H1 (cell line): Measurements from ENCODE around the gene ADIPOR1. TPM values are rescaled to one million over a fixed set of nuclear protein-coding genes. Genes with fewer than 3 reads are reported as not detected.

Experiments
- CTCF ChIA-PET: fragments of 300-600 bp; sonication (Branson Sonifier 250); formaldehyde crosslinking; loops from one replicate; lab custom pipeline; 2021; ENCODE audit not compliant: partially characterized antibody; lab: Charles Lee
- POLR2A ChIA-PET: fragments of 300-600 bp; sonication (Branson Sonifier 250); formaldehyde crosslinking; loops from one replicate; lab custom pipeline; 2021; ENCODE audit warnings: inconsistent platforms; ENCODE audit not compliant: partially characterized antibody; lab: Charles Lee
- DNase-seq, 2 experiments: peaks; one replicate each; pipeline versions ENCODE4 v3.0.0 to v3.0.0-alpha.2; 2010 to 2022; ENCODE audit warnings: low spot score in 2 of 2, low read depth in 1 of 2, mixed read lengths in 1 of 2
- FAIRE-seq: peaks from 2 replicates; lab custom pipeline; 2011; peaks lifted over from hg19 to GRCh38; lab: Jason Lieb, UNC
- H2AFZ ChIP-seq: 2 replicates; pipeline ENCODE4 v1.8.1; 2012; ENCODE audit warnings: low read length, inconsistent platforms
- H2AK5ac ChIP-seq: 2 replicates; pipeline ENCODE4 v1.6.1; 2013; ENCODE audit warnings: low read depth, low read length
- H2BK120ac ChIP-seq: replicated peaks from 2 replicates; pipeline ENCODE3; 2013; ENCODE audit warnings: low read depth, low read length, inconsistent platforms
- H2BK12ac ChIP-seq: 2 replicates; pipeline ENCODE4 v1.6.1; 2013; ENCODE audit warnings: low read depth, low read length
- H2BK15ac ChIP-seq: 2 replicates; pipeline ENCODE4 v1.6.1; 2013; ENCODE audit warnings: low read length
- H2BK20ac ChIP-seq: 2 replicates; pipeline ENCODE4 v1.6.1; 2013; ENCODE audit warnings: low read length
- H2BK5ac ChIP-seq: 2 replicates; pipeline ENCODE4 v1.6.1; 2013; ENCODE audit warnings: low read depth, low read length
- H3K14ac ChIP-seq: 2 replicates; pipeline ENCODE4 v1.6.1; 2013; ENCODE audit warnings: inconsistent platforms; ENCODE audit not compliant: insufficient read length
- H3K18ac ChIP-seq: 2 replicates; pipeline ENCODE4 v1.6.1; 2013; ENCODE audit warnings: low read length; ENCODE audit errors: extremely low read depth
- H3K23ac ChIP-seq: 2 replicates; pipeline ENCODE4 v1.6.1; 2013; ENCODE audit warnings: inconsistent platforms; ENCODE audit not compliant: insufficient read length
- H3K23me2 ChIP-seq: 2 replicates; pipeline ENCODE4 v1.6.1; 2013; ENCODE audit warnings: low read depth, low read length
- H3K27ac ChIP-seq: 2 replicates; pipeline ENCODE4 v1.6.1; 2011; ENCODE audit warnings: low read depth, low read length, inconsistent platforms
- H3K27me3 ChIP-seq, 4 experiments: replicated peaks in 1 of 4; 1 replicate in 1 of 4; 2 replicates in 3 of 4; pipeline versions ENCODE4 v1.6.1 to v1.8.1; 2011 to 2013; ENCODE audit warnings: low read length in 3 of 4, mild to moderate bottlenecking in 3 of 4, inconsistent platforms in 2 of 4, mixed read lengths in 2 of 4, moderate library complexity in 1 of 4; ENCODE audit not compliant: control insufficient read depth in 3 of 4, insufficient read depth in 3 of 4; ENCODE audit errors: extremely low read depth in 1 of 4
- H3K36me3 ChIP-seq, 4 experiments: 2 replicates each; pipeline versions ENCODE4 v1.6.1 to v1.8.1; 2011 to 2013; ENCODE audit warnings: mild to moderate bottlenecking in 4 of 4, low read length in 3 of 4, moderate library complexity in 2 of 4, control low read depth in 1 of 4, inconsistent platforms in 1 of 4; ENCODE audit not compliant: insufficient read depth in 4 of 4, control insufficient read depth in 2 of 4
- H3K4ac ChIP-seq: replicated peaks from 2 replicates; pipeline ENCODE3; 2013; ENCODE audit warnings: low read length, low read depth, mixed read lengths, inconsistent platforms; ENCODE audit not compliant: insufficient read length
- H3K4me1 ChIP-seq, 4 experiments: replicated peaks in 1 of 4; 1 replicate in 1 of 4; 2 replicates in 3 of 4; pipeline versions ENCODE4 v1.6.1 to v1.8.1; 2011 to 2013; ENCODE audit warnings: low read length in 3 of 4, inconsistent platforms in 2 of 4, mixed read lengths in 1 of 4; ENCODE audit not compliant: insufficient read depth in 4 of 4, control insufficient read depth in 3 of 4
- H3K4me2 ChIP-seq, 2 experiments: 2 replicates each; pipeline versions ENCODE4 v1.6.1 to v1.8.1; 2011 to 2013; ENCODE audit warnings: low read depth in 2 of 2, low read length in 2 of 2, control low read depth in 1 of 2, inconsistent platforms in 1 of 2, mild to moderate bottlenecking in 1 of 2; ENCODE audit not compliant: insufficient read depth in 1 of 2
- H3K4me3 ChIP-seq, 4 experiments: fragments of 200-600, 300-600 bp in 1 of 4; sonication (generic), shearing (Covaris generic), sonication (Bioruptor Twin) in 1 of 4; 2 replicates each; pipeline versions ENCODE4 v1.5.1 to v1.8.1; 2011 to 2016; ENCODE audit warnings: low read length in 4 of 4, low read depth in 3 of 4, control low read depth in 2 of 4, inconsistent platforms in 2 of 4, mild to moderate bottlenecking in 2 of 4, mixed read lengths in 1 of 4, moderate library complexity in 1 of 4; ENCODE audit not compliant: insufficient read depth in 2 of 4; ENCODE audit errors: extremely low read depth in 1 of 4
- H3K56ac ChIP-seq: replicated peaks from 2 replicates; pipeline ENCODE3; 2013; ENCODE audit warnings: low read depth, mild to moderate bottlenecking, mixed read lengths, low read length, inconsistent platforms; ENCODE audit not compliant: insufficient read length
- H3K79me1 ChIP-seq: 2 replicates; pipeline ENCODE4 v1.6.1; 2013; ENCODE audit warnings: low read depth, low read length, control low read depth
- H3K79me2 ChIP-seq, 2 experiments: 2 replicates each; pipeline versions ENCODE4 v1.6.1 to v1.8.1; 2012 to 2013; ENCODE audit warnings: low read length in 2 of 2, mild to moderate bottlenecking in 2 of 2, inconsistent platforms in 1 of 2; ENCODE audit not compliant: insufficient read depth in 2 of 2, control insufficient read depth in 1 of 2
- H3K9ac ChIP-seq, 4 experiments: replicated peaks in 1 of 4; 1 replicate in 1 of 4; 2 replicates in 3 of 4; pipeline versions ENCODE4 v1.6.1 to v1.8.1; 2011 to 2013; ENCODE audit warnings: low read depth in 3 of 4, low read length in 3 of 4, control low read depth in 2 of 4, mild to moderate bottlenecking in 2 of 4, moderate library complexity in 2 of 4, inconsistent platforms in 1 of 4; ENCODE audit errors: extremely low read depth in 1 of 4
- H3K9me3 ChIP-seq, 2 experiments: 2 replicates each; pipeline versions ENCODE4 v1.6.1 to v1.8.1; 2012 to 2013; ENCODE audit warnings: mild to moderate bottlenecking in 2 of 2, moderate library complexity in 2 of 2, control low read depth in 1 of 2, inconsistent platforms in 1 of 2, low read depth in 1 of 2, low read length in 1 of 2, mixed read lengths in 1 of 2; ENCODE audit not compliant: insufficient read depth in 2 of 2
- H4K20me1 ChIP-seq, 2 experiments: replicated peaks in 1 of 2; 2 replicates each; pipeline versions ENCODE3 to v1.8.1; 2011 to 2013; ENCODE audit warnings: inconsistent platforms in 2 of 2, low read length in 2 of 2, mild to moderate bottlenecking in 1 of 2; ENCODE audit not compliant: insufficient read depth in 2 of 2, control insufficient read depth in 1 of 2
- H4K5ac ChIP-seq: 2 replicates; pipeline ENCODE4 v1.6.1; 2013; ENCODE audit warnings: low read length, low read depth, mixed read lengths, inconsistent platforms; ENCODE audit not compliant: insufficient read length
- H4K8ac ChIP-seq: 2 replicates; pipeline ENCODE4 v1.8.0; 2013; ENCODE audit warnings: mild to moderate bottlenecking, moderate library complexity, low read length, inconsistent platforms; ENCODE audit not compliant: insufficient read depth; ENCODE audit errors: extremely low read depth
- H4K91ac ChIP-seq: replicated peaks from 2 replicates; pipeline ENCODE3; 2013; ENCODE audit warnings: low read length, mixed read lengths, inconsistent platforms; ENCODE audit not compliant: insufficient read length
- FOSL1 ChIP-seq: IDR thresholded peaks from 2 replicates; pipeline ENCODE4 v1.6.1; 2011; ENCODE audit warnings: mild to moderate bottlenecking, low read depth, low read length, moderate library complexity; ENCODE audit not compliant: insufficient read depth
- SIX5 ChIP-seq: IDR thresholded peaks from 2 replicates; pipeline ENCODE4 v1.6.1; 2011; ENCODE audit warnings: mild to moderate bottlenecking, low read depth, low read length
- SRF ChIP-seq: IDR thresholded peaks from 2 replicates; pipeline ENCODE4 v1.6.1; 2011; ENCODE audit warnings: mild to moderate bottlenecking, low read depth, low read length, moderate library complexity
- TAF7 ChIP-seq: optimal IDR thresholded peaks from 2 replicates; pipeline ENCODE3; 2011; ENCODE audit warnings: low read depth, mild to moderate bottlenecking, inconsistent platforms, low read length, moderate library complexity, borderline replicate concordance
- WGBS, 2 experiments: shearing (Covaris generic) in 1 of 2; methylation state at CpG; one replicate each; pipeline versions ENCODE4 v1.1.6 to v1.1.7; 2013 to 2015; ENCODE audit warnings: low lambda C conversion rate in 2 of 2, mixed read lengths in 2 of 2, inconsistent platforms in 1 of 2, low coverage in 1 of 2, missing lambda C conversion rate in 1 of 2; ENCODE audit not compliant: insufficient replicate concordance in 2 of 2, insufficient coverage in 1 of 2, insufficient read length in 1 of 2; ENCODE audit errors: extremely low coverage in 1 of 2, missing lambda C conversion rate in 1 of 2; 5-methylcytosine and 5-hydroxymethylcytosine counted together
- polyA plus RNA-seq, 7 experiments: library from polyadenylated mRNA; depleted of rRNA in 3 of 7; stranded (reverse) in 5 of 7; unstranded in 2 of 7; fragments of >200 nt in 5 of 7; fragments of 200-250 nt in 2 of 7; gene quantifications; 1 replicate in 5 of 7; 2 replicates in 1 of 7; 4 replicates in 1 of 7; pipeline versions ENCODE4 v1.2.1 to v1.2.3, GENCODE V29; 2011 to 2013; ENCODE audit warnings: missing spikeins in 2 of 7, mixed read lengths in 2 of 7
- total RNA-seq: library from RNA; stranded (reverse); fragmentation: NEBNext Ultra II Directional; extraction: Animal tissue kit (Norgen Biotek cat#: 25700); gene quantifications from 2 replicates; pipeline ENCODE4 v1.2.1, GENCODE V29; 2021

Gene ADIPOR1
- total and polyA plus RNA-seq, 2 of the 8 experiments (the other 6 are each of a cell fraction or from before 2014, with no cell fraction given) = 69.8 to 118 TPM

- Histone ChIP-seq H4K5ac (no peak overlapping the region), H2AK5ac (no peak overlapping the region), H2BK12ac (no peak overlapping the region), H3K18ac (no peak overlapping the region), H3K4ac (no peak overlapping the region), H3K14ac (no peak overlapping the region), H3K4me1 (no peaks in the 10 kb centered on the region), H3K23me2 (no peaks in the 10 kb centered on the region), H2BK20ac (no peak overlapping the region), H3K79me1 (0 out of 2 replicates have a peak, but pooled peaks cover 2% of the 10 kb centered on the region), H4K91ac (no peak overlapping the region), H2AFZ (no peak overlapping the region), H2BK120ac (no peak overlapping the region), H3K4me3 (no peak overlapping the region), H3K9me3 (no peaks in the 10 kb centered on the region), H4K8ac (no peak overlapping the region), H3K9ac (no peak overlapping the region), H4K20me1 (peaks cover 2 to 4% of the 10 kb centered on the region in 2 experiments), H3K27me3 (no peaks in the 10 kb centered on the region), H3K23ac (no peak overlapping the region), H2BK15ac (no peak overlapping the region), H3K36me3 (peaks cover 22 to 76% (median 56%) of the 10 kb centered on the region in 4 experiments), H3K27ac (no peak overlapping the region), H3K79me2 (no peaks in the 10 kb centered on the region; a peak in 1 of 4 replicates), H3K56ac (no peak overlapping the region), H3K4me2 (no peak overlapping the region), H2BK5ac (no peak overlapping the region)
- ChIA-PET POLR2A (interaction anchor here (0.8 to 1.2 kb wide), 2 partner anchors 9 to 18 kb away, joined by 3 to 6 read pairs; partner anchors contain the start of gene KLHL12), CTCF (interaction anchor here (1.0 to 1.3 kb wide), 2 partner anchors 9 to 132 kb away, joined by 3 to 5 read pairs; no protein-coding TSS in a partner anchor)
- 91% methylated on average over 2 of the region's 2 CpGs; no CpG with 5 or more reads in 1 of the 2 experiments for WGBS, 2 experiments
- DNase-seq = no peak
- FAIRE-seq = no peak
- TF ChIP-seq SIX5 = no peak
- TF ChIP-seq SRF = no peak
- TF ChIP-seq FOSL1 = no peak
- TF ChIP-seq TAF7 = no peak
Observed at GRCh38 chr1:202945483-202945882, 12.6 kb downstream of the ADIPOR1 start.
